HG03039 (cell line): ENCODE data around the gene FAM25A.
"Not testable (repeated sequence)": the region's sequence is repeated elsewhere in the genome, so short reads cannot be mapped to it uniquely, and the experiment has no call there.

Source experiments
- ATAC-seq: cut with Tn5 transposase; IDR thresholded peaks from one replicate; pipeline ENCODE4 v1.9.1; 2021; ENCODE audit warnings: mild to moderate bottlenecking, moderate library complexity; ENCODE audit not compliant: unreplicated experiment

FAM25A gene

DNA sequence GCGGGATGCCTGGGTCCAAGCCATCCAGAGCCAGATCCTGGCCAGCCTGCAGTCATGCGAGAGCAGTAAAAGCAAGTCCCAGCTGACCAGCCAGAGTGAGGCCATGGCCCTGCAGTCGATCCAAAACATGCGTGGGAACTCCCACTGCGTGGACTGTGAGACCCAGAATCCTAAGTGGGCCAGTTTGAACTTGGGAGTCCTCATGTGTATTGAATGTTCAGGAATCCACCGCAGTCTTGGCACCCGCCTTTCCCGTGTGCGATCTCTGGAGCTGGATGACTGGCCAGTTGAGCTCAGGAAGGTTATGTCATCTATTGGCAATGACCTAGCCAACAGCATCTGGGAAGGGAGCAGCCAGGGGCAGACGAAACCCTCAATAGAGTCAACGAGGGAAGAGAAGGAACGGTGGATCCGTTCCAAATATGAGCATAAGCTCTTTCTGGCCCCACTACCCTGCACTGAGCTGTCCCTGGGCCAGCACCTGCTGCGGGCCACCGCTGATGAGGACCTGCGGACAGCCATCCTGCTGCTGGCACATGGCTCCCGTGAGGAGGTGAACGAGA lies 10.9 kb upstream of the FAM25A start:
- ATAC-seq: not testable (repeated sequence)

GRCh38 chr10:87013528-87013927 lies 6.6 kb upstream of the FAM25A start:
- not testable (repeated sequence) for ATAC-seq

- not testable (repeated sequence) for ATAC-seq
Observed at GRCh38 chr10:87014986-87015716, 4.9 kb upstream of the FAM25A start.

DNA sequence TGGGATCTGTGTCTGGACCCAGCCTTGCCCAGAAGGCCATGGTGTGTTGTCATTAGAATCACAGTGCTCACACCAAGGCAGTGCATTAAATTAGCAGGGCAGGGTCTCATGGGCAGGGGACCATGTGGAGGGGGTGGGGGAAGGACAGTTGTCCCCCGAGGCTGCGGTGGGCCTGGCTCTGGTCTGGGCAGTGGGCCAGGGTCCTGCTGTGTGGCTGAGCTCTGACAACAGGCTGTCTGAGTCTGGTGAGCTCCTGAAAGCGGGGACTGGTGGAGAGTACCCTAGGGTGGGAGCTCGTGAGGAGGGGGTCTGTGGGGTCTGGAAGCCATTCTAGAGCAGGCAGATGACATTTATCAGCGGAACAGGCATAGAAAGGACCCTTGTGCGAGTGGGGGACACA lies 2.0 kb upstream of the FAM25A start:
- not testable (repeated sequence) for ATAC-seq

- not testable (repeated sequence) for ATAC-seq
Observed at GRCh38 chr10:87019066-87019465, 1.0 kb upstream of the FAM25A start.

DNA sequence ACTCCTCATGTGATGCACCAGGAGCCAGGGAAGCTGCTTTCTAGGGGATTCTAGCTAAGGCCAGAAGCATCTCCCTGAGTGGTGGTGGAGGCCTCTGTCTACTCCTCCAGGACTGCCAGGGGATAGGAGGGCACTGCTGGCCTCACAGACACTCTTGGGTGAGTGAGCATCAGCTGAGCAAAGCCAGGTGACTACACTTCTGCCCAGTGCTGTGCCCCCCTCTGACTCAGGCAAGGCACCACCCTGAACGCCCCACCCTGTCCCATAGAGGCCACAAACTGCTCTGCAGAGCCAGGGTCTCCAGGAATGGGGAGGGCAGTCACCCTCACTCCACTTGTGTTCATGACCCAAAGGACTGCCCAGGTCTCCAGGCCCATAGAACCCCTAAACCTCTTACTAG lies 590 bp upstream of the FAM25A start:
- ATAC-seq: not testable (repeated sequence)

DNA sequence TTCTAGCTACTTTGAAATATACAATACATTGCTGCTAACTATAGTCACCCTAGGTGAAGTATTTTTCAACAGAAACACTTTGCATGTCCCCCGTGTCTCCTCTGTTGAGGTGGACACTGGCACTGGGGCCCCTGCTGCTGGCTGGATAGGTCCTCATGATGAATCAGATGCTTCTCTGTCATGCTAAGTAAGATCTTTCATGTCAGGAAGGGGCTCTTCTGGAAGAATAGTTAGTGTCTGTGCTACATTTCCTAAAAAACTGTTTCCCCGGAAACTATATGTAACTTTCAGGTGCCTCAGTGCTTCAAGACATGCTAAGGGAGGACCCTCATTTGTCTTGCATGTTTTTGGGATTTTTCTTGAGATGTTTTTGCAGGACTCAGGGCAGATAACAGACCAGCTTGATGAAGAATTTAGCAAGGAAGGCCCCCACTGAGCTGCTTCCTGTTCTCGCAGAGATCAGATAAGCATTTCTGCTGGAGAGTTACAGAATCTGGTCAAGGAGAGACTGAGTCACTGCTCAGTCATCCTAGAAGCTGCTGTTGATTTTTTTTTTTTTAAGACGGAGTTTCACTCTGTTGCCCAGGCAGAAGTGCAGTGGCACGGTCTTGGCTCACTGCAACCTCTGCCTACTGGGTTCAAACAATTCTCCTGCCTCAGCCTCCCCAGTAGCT lies 5.3 kb downstream of the FAM25A start:
- ATAC-seq: not testable (repeated sequence)

- ATAC-seq: not testable (repeated sequence)
Observed at GRCh38 chr10:87026747-87027508, 6.8 kb downstream of the FAM25A start.

- ATAC-seq: not testable (repeated sequence)
Observed at GRCh38 chr10:87030419-87030818, 10.3 kb downstream of the FAM25A start.

- no peak for ATAC-seq
Observed at GRCh38 chr10:87030912-87031635, 11.0 kb downstream of the FAM25A start.

GRCh38 chr10:87036623-87037022 lies 16.5 kb downstream of the FAM25A start:
- ATAC-seq: no peak

DNA sequence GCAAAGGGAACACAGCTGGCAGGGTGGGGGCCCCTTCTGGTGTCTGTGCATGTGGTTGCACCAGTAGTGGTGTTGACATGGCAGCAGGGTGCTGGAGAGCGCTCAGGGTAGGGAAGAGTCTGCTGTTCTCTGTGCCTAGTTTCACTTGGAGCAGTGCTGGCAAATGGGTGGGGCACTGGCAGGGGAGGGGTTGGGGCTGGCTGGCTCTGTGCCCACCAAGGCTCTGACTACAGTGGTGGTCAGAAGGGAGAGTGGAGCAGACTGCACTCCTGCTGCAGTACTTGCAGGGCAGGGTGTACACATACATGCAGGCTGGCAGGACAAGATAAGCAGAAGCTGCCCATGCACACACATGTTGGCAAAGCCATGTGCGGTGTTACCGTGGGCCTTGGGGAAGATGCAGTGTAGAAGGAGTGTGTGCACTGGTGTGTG lies 18.2 kb downstream of the FAM25A start:
- ATAC-seq: no peak

GRCh38 chr10:87038786-87039185 lies 18.7 kb downstream of the FAM25A start:
- ATAC-seq: no peak

GRCh38 chr10:87043579-87043978 lies 23.5 kb downstream of the FAM25A start:
- not testable (repeated sequence) for ATAC-seq

- no peak for ATAC-seq
Observed at GRCh38 chr10:87045434-87045938, 25.4 kb downstream of the FAM25A start.

DNA sequence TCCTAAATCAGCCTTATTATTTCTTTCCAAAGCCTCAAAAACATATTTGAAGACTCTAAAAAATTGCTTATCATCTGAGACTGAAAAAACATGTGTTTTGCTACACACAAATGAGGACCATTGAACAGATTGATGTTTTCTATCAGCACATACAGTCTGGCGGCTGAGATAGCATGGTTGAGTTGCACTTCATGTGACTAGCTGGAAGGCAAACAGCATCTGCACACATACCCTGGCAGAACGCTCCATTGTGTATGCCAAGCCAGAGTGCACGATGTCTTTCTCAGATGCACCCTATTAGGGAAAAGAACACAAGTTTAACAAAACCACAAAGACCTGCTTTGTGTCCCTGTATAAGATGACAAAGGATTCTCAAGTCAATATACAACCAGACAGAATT lies 33.0 kb downstream of the FAM25A start:
- no peak for ATAC-seq

GRCh38 chr10:87053577-87054181 lies 33.6 kb downstream of the FAM25A start:
- no peak for ATAC-seq

DNA sequence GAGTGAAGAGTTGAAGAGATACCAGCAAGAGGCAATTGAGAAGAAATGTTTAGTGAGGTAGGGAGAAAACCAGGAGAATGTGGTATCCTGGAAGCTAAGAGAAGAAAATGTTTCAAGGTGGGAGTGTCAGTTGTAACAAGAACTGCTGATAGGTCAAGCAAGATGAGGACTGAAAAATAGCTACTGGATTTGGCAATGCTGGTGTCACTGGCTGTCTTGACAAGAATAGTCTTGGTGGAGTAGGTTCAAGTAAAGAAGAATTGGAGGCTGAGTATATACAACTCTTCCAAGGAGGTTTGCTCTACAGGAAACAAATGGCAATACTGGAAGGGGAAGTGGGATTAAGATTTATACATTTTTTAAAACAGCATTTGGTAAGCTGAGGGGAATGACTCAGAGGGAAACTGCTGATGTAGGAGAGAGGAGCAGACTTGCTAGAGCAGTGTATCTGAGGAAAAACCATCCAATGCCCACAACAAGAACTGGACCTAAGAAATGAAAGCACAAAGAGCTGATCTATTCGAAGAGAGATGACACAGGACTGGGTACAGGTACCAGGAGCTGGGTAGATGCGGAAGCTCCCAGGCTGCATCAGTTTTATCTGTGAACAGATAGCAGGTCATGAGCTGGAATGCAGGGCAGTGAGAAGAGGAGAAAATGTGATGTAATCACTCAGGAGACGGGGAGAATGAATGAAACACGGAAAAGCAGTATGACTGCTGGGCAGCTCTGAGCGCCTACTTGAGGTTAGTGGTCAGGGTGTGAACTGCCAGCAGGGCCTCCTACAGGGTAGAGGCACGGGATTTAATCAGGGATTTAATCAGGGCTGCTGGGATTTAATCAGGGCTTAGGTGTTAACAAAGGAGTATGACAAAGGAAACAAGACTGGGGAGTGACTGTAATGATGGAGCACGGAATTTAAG lies 34.5 kb downstream of the FAM25A start:
- no peak for ATAC-seq

GRCh38 chr10:87058171-87058570 lies 38.1 kb downstream of the FAM25A start:
- no peak for ATAC-seq
